Endothelial cell of umbilical vein (primary cell): ENCODE measurements around the gene TMEM239. TPM values are rescaled to one million over a fixed set of nuclear protein-coding genes. Genes with fewer than 3 reads are reported as not detected.
A peak's percentile ranks its signal among the peaks of the same experiment; 100 is the strongest.

Source experiments
- BruUV-seq: library from RNA; stranded (reverse); fragments of 400-500 nt; replicated peaks from 2 replicates; lab custom pipeline; 2021; lab: Mats Ljungman, UMichigan
- CTCF ChIA-PET: fragments of 300-600, 350-600 bp; sonication (Branson Sonifier 250); formaldehyde crosslinking; loops from one replicate; lab custom pipeline; 2021; ENCODE audit warnings: antibody characterized with exemption, inconsistent platforms; lab: Charles Lee
- POLR2A ChIA-PET: fragments of 300-600, 350-600 bp; sonication (Branson Sonifier 250); formaldehyde crosslinking; loops from one replicate; lab custom pipeline; 2021; ENCODE audit warnings: antibody characterized with exemption, inconsistent platforms; lab: Charles Lee
- DNase-seq: peaks from one replicate; pipeline ENCODE4 v3.0.0-alpha.2; 2011; ENCODE audit warnings: low read depth, low spot score
- FAIRE-seq: peaks from 2 replicates; lab custom pipeline; 2011; peaks lifted over from hg19 to GRCh38; lab: Jason Lieb, UNC
- H2AFZ ChIP-seq: 2 replicates; pipeline ENCODE4 v1.6.0; 2012; ENCODE audit warnings: low read depth, low read length, control low read depth, inconsistent platforms
- H3K27ac ChIP-seq: 2 replicates; pipeline ENCODE4 v1.5.1; 2011; ENCODE audit warnings: low read depth, mild to moderate bottlenecking, control low read depth, low read length, moderate library complexity; ENCODE audit not compliant: insufficient read depth
- H3K27me3 ChIP-seq, 2 experiments: 2 replicates each; pipeline versions ENCODE4 v1.6.0 to v1.6.1; 2011; ENCODE audit warnings: low read length in 2 of 2, mixed read lengths in 1 of 2; ENCODE audit not compliant: control insufficient read depth in 2 of 2, insufficient read depth in 2 of 2
- H3K36me3 ChIP-seq, 2 experiments: 2 replicates in 1 of 2; 3 replicates in 1 of 2; pipeline ENCODE4 v1.5.1; 2011; ENCODE audit warnings: low read length in 2 of 2, mild to moderate bottlenecking in 1 of 2, moderate library complexity in 1 of 2; ENCODE audit not compliant: control insufficient read depth in 2 of 2, insufficient read depth in 2 of 2; ENCODE audit errors: extremely low read depth in 1 of 2
- H3K4me1 ChIP-seq: 3 replicates; pipeline ENCODE4 v1.5.1; 2011; ENCODE audit warnings: mild to moderate bottlenecking, low read length; ENCODE audit not compliant: control insufficient read depth, insufficient read depth; ENCODE audit errors: extremely low read depth
- H3K4me2 ChIP-seq: 2 replicates; pipeline ENCODE4 v1.6.1; 2011; ENCODE audit warnings: low read length, control low read depth, mixed read lengths; ENCODE audit not compliant: insufficient read depth
- H3K4me3 ChIP-seq, 3 experiments: fragments of 200-600 bp in 1 of 3; sonication (generic), shearing (Covaris generic) in 1 of 3; replicated peaks in 1 of 3; 2 replicates each; pipeline ENCODE4 v1.5.1; 2011 to 2016; ENCODE audit warnings: control low read depth in 3 of 3, low read length in 3 of 3, mild to moderate bottlenecking in 2 of 3, inconsistent platforms in 1 of 3, low read depth in 1 of 3, moderate library complexity in 1 of 3; ENCODE audit not compliant: insufficient read depth in 1 of 3
- H3K79me2 ChIP-seq: 2 replicates; pipeline ENCODE4 v1.6.0; 2012; ENCODE audit warnings: low read length, inconsistent platforms; ENCODE audit not compliant: control insufficient read depth, insufficient read depth
- H3K9ac ChIP-seq: replicated peaks from 2 replicates; pipeline ENCODE3; 2011; ENCODE audit warnings: low read length, control low read depth; ENCODE audit not compliant: insufficient read depth; ENCODE audit errors: extremely low read depth
- H3K9me1 ChIP-seq: replicated peaks from 3 replicates; pipeline ENCODE4 v1.6.0; 2011; ENCODE audit warnings: mild to moderate bottlenecking, low read length; ENCODE audit not compliant: control insufficient read depth, insufficient read depth; ENCODE audit errors: extremely low read depth
- H3K9me3 ChIP-seq: replicated peaks from 2 replicates; pipeline ENCODE4 v1.5.1; 2012; ENCODE audit warnings: low read length, inconsistent platforms; ENCODE audit not compliant: control insufficient read depth, insufficient read depth
- H4K20me1 ChIP-seq: replicated peaks from 2 replicates; pipeline ENCODE3; 2011; ENCODE audit warnings: mild to moderate bottlenecking, low read length; ENCODE audit not compliant: control insufficient read depth, insufficient read depth; ENCODE audit errors: extremely low read depth
- EZH2 ChIP-seq: IDR thresholded peaks from 2 replicates; pipeline ENCODE4 v1.6.1; 2012; ENCODE audit warnings: borderline replicate concordance, low read depth, mild to moderate bottlenecking, moderate library complexity, low read length, inconsistent platforms; ENCODE audit not compliant: severe bottlenecking
- FOS ChIP-seq: IDR thresholded peaks from 2 replicates; pipeline ENCODE4 v1.6.1; 2011; ENCODE audit warnings: mild to moderate bottlenecking, low read length, moderate library complexity, borderline replicate concordance; ENCODE audit not compliant: insufficient read depth
- POLR2AphosphoS5 ChIP-seq: IDR thresholded peaks from 2 replicates; pipeline ENCODE4 v1.6.1; 2012; ENCODE audit warnings: low read depth, mild to moderate bottlenecking, control low read depth, low read length, moderate library complexity; ENCODE audit not compliant: insufficient read depth
- dilution Hi-C: fragments of 300-500 bp; cut with MboI; formaldehyde crosslinking; loops from one replicate; pipeline ENCODE4 v1.15.0; 2019; ENCODE audit warnings: low sequenced_read_pairs; ENCODE audit not compliant: extremely low pct_ligation_motif_present
- intact Hi-C: fragments of 100-400 bp; cut with micrococcal nuclease; formaldehyde crosslinking; loops from one replicate; pipeline ENCODE4 v1.10.0; 2022
- polyA plus RNA-seq, 4 experiments: library from polyadenylated mRNA; depleted of rRNA in 3 of 4; stranded (reverse) in 3 of 4; unstranded in 1 of 4; fragments of >200 nt; gene quantifications; 2 replicates each; pipeline versions ENCODE4 v1.2.1 to v1.2.3, GENCODE V29; 2011 to 2012; ENCODE audit warnings: missing spikeins in 1 of 4
- total RNA-seq: library from RNA; stranded (reverse); gene quantifications from 2 replicates; pipeline ENCODE4 v1.2.3, GENCODE V29; 2021

Gene TMEM239
- total and polyA plus RNA-seq, 2 donors (not counting 3 experiments of a cell fraction or from before 2014, with no cell fraction given), result not detected

DNA sequence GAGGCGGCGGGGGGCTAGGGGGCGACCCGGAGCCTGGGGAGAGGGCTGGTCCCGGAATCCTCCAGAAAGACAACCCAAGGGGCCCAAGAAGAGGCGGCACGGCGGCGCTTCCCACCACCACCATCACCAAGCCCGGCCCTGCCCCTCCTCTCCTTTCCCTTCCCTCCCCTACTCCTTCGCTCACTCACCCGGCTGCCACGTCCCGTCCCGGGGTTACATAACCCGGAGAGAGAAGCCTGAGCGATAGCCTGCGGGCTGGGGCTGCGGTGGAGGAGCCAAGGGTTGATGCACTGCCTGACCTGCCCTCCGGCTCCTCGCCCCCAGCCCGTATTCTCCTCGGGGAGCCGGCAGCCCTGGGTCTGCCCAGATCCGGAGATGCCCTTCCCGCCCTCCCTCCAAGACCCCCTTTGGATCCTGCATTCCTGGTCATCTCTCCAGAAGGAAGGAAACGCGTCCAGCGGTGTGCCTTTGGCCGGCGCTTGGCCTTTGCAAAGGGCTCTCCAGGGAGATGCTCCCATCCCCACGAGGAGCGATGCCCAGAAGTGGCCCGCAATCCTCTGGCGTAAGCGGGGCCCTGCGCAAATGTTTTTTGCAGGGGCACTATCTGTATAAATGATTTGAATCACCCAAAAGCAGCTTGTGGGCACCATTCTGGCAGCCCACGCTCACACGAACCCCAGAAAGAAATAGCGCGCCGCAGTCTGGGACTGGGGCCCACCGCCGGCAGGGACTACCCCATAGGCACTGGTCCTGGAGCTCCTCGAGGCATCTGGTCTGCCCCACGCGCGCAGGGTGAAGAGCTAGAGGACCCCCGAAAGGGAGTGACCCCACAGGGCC, 11.1 kb upstream of the TMEM239 start:
- ChIA-PET CTCF (no interaction called here), POLR2A (no interaction called here)
- H3K4me3 ChIP-seq, result no peak overlapping the region
- no peaks in the 10 kb centered on the region for H3K36me3 ChIP-seq
- no peak overlapping the region for H3K9ac ChIP-seq
- H3K79me2 ChIP-seq, result no peaks in the 10 kb centered on the region
- peaks cover 6% of the 10 kb centered on the region for H3K4me1 ChIP-seq
- DNase-seq (no peak), FAIRE-seq (no peak)
- no peak overlapping the region for H3K4me2 ChIP-seq
- TF ChIP-seq FOS (no peak), EZH2 (peak; percentile 83)
- no peaks in the 10 kb centered on the region for H3K9me3 ChIP-seq
- H2AFZ ChIP-seq, result no peak overlapping the region
- dilution Hi-C loops, result no loop called here
- H3K9me1 ChIP-seq, result no peaks in the 10 kb centered on the region
- H3K27ac ChIP-seq, result no peak overlapping the region
- intact Hi-C loops, result no loop called here
- peaks cover 55 to 78% of the 10 kb centered on the region in 2 experiments for H3K27me3 ChIP-seq
- H4K20me1 ChIP-seq, result no peaks in the 10 kb centered on the region
- no TSS peak for BruUV-seq

DNA sequence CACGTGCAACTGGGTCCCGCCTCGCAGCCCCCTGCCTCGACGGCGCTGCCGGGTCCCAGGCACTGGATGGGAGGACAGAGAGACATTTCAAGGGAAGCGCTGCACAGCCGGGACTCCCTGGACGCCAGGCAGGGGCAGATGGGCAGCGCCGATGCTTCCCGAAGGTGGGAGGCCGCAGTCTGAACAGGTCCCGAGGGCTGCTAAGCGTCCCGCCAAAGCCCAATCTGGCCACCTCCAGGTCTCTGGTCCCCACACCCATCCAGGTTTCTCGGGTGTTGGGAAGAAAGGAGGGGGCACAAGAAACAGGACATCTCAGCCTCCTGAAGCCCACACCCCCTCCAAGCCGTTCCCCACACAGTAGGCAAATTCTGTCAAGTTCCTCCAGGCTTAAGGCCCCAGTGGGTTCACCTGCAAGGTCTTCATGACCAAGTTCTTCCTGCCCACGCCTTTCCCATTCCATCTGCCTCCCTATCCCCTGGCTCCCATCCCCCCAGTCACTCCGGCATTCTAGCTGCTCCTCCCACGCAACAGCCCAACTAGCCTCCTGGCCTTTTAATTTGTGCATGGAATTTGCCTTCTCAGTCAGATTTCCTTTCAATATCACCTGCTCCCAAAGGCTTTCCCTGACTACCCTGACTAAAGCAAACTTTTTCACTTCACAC, 10.3 kb upstream of the TMEM239 start:
- POLR2A ChIA-PET, result no interaction called here
- no peaks in the 10 kb centered on the region for H3K79me2 ChIP-seq
- no peak overlapping the region for H3K27ac ChIP-seq
- no TSS peak for BruUV-seq
- peaks cover 5% of the 10 kb centered on the region for H3K4me1 ChIP-seq
- H3K4me3 ChIP-seq, result no peak overlapping the region
- TF ChIP-seq EZH2, result peak; percentile 82
- TF ChIP-seq POLR2AphosphoS5, result no peak
- no peaks in the 10 kb centered on the region for H3K36me3 ChIP-seq
- intact Hi-C loops, result no loop called here
- H3K4me2 ChIP-seq, result no peak overlapping the region
- CTCF ChIA-PET, result no interaction called here
- DNase-seq, result no peak
- no peak for FAIRE-seq
- peaks cover 50 to 72% of the 10 kb centered on the region in 2 experiments for H3K27me3 ChIP-seq
- no peaks in the 10 kb centered on the region for H3K9me1 ChIP-seq
- no peaks in the 10 kb centered on the region for H3K9me3 ChIP-seq
- H3K9ac ChIP-seq, result no peak overlapping the region
- no peak overlapping the region for H2AFZ ChIP-seq
- no peaks in the 10 kb centered on the region for H4K20me1 ChIP-seq
- dilution Hi-C loops, result no loop called here
